SK-N-SH treated with all-trans-retinoic acid at 6 μM for 48 hours (cell line): ENCODE results near the gene TPO.
A peak's percentile ranks its signal among the peaks of the same experiment; 100 is the strongest.

Experiments
- ATAC-seq: fragments of 200-7000 bp; cut with Tn5 transposase; 3 replicates; pipeline ENCODE4 v1.9.1; 2020; ENCODE audit warnings: mild to moderate bottlenecking, moderate library complexity
- ARNTL ChIP-seq: fragments of 450-650 bp; formaldehyde crosslinking; IDR thresholded peaks from 2 replicates; pipeline ENCODE4 v1.5.0; 2020; ENCODE audit warnings: low read depth, mild to moderate bottlenecking, moderate library complexity, borderline replicate concordance
- BACH2 ChIP-seq: fragments of 250-450 bp; sonication (Bioruptor Pico); IDR thresholded peaks from 2 replicates; pipeline ENCODE4 v1.9.0; 2021; ENCODE audit warnings: mild to moderate bottlenecking, borderline replicate concordance
- CREB5 ChIP-seq: fragments of 250-450 bp; sonication (Bioruptor Pico); IDR thresholded peaks from 2 replicates; pipeline ENCODE4 v1.5.1; 2020; ENCODE audit warnings: low read depth, mild to moderate bottlenecking, moderate library complexity
- CSDC2 ChIP-seq: fragments of 250-450 bp; sonication (Bioruptor Pico); IDR thresholded peaks from 2 replicates; pipeline ENCODE4 v1.5.0; 2020; ENCODE audit warnings: mild to moderate bottlenecking, moderate library complexity
- CSRNP3 ChIP-seq: fragments of 250-450 bp; sonication (Bioruptor Pico); IDR thresholded peaks from 2 replicates; pipeline ENCODE4 v1.5.1; 2021; ENCODE audit warnings: mild to moderate bottlenecking, moderate library complexity
- ESRRG ChIP-seq: fragments of 250-450 bp; sonication (Bioruptor Pico); IDR thresholded peaks from 2 replicates; pipeline ENCODE4 v1.6.1; 2021; ENCODE audit warnings: mild to moderate bottlenecking
- GLIS3 ChIP-seq: fragments of 250-450 bp; sonication (Bioruptor Pico); IDR thresholded peaks from 2 replicates; pipeline ENCODE4 v1.5.0; 2020; ENCODE audit warnings: mild to moderate bottlenecking, moderate library complexity
- ISL1 ChIP-seq: fragments of 250-450 bp; sonication (Bioruptor Pico); IDR thresholded peaks from 2 replicates; pipeline ENCODE4 v2.1.2; 2022; ENCODE audit warnings: mild to moderate bottlenecking, moderate library complexity
- OSR1 ChIP-seq: fragments of 250-450 bp; sonication (Bioruptor Pico); IDR thresholded peaks from 2 replicates; pipeline ENCODE4 v1.8.0; 2022; ENCODE audit warnings: moderate library complexity, mild to moderate bottlenecking, inconsistent platforms
- PATZ1 ChIP-seq: fragments of 250-450 bp; sonication (Bioruptor Pico); IDR thresholded peaks from 2 replicates; pipeline ENCODE4 v1.8.0; 2020; ENCODE audit warnings: mild to moderate bottlenecking, moderate library complexity, borderline replicate concordance
- POU6F1 ChIP-seq: fragments of 250-450 bp; sonication (Bioruptor Pico); IDR thresholded peaks from 2 replicates; pipeline ENCODE4 v1.8.0; 2021; ENCODE audit warnings: low read depth, mild to moderate bottlenecking, moderate library complexity, borderline replicate concordance
- PPARA ChIP-seq: fragments of 250-450 bp; sonication (Bioruptor Pico); IDR thresholded peaks from 2 replicates; pipeline ENCODE4 v1.5.0; 2020; ENCODE audit warnings: mild to moderate bottlenecking, borderline replicate concordance
- RARB ChIP-seq: fragments of 250-450 bp; sonication (Bioruptor Pico); IDR thresholded peaks from 2 replicates; pipeline ENCODE4 v1.8.0; 2021; ENCODE audit warnings: mild to moderate bottlenecking, moderate library complexity
- SNAI2 ChIP-seq: fragments of 250-450 bp; sonication (Bioruptor Pico); IDR thresholded peaks from 2 replicates; pipeline ENCODE4 v1.5.0; 2020; ENCODE audit warnings: mild to moderate bottlenecking, moderate library complexity
- TCF4 ChIP-seq: fragments of 250-450 bp; sonication (Bioruptor Pico); IDR thresholded peaks from 2 replicates; pipeline ENCODE4 v1.8.0; 2021; ENCODE audit warnings: mild to moderate bottlenecking, moderate library complexity, borderline replicate concordance
- TOX ChIP-seq: fragments of 250-450 bp; sonication (Bioruptor Pico); IDR thresholded peaks from 2 replicates; pipeline ENCODE4 v1.8.0; 2021; ENCODE audit warnings: mild to moderate bottlenecking, moderate library complexity, borderline replicate concordance
- TSHZ2 ChIP-seq: fragments of 250-450 bp; sonication (Bioruptor Pico); IDR thresholded peaks from 2 replicates; pipeline ENCODE4 v1.5.0; 2020; ENCODE audit warnings: mild to moderate bottlenecking, moderate library complexity
- ZC3H10 ChIP-seq: fragments of 250-450 bp; sonication (Bioruptor Pico); IDR thresholded peaks from 2 replicates; pipeline ENCODE4 v1.5.1; 2021; ENCODE audit warnings: mild to moderate bottlenecking, moderate library complexity
- ZFP3 ChIP-seq: fragments of 250-450 bp; sonication (Bioruptor Pico); IDR thresholded peaks from 2 replicates; pipeline ENCODE4 v1.5.0; 2020; ENCODE audit warnings: mild to moderate bottlenecking, moderate library complexity
- ZFP30 ChIP-seq: fragments of 450-650 bp; formaldehyde crosslinking; IDR thresholded peaks from 2 replicates; pipeline ENCODE4 v1.5.0; 2022; ENCODE audit warnings: mild to moderate bottlenecking, moderate library complexity
- ZNF565 ChIP-seq: fragments of 450-650 bp; formaldehyde crosslinking; conservative IDR thresholded peaks from 2 replicates; pipeline ENCODE4 v1.5.0; 2020; ENCODE audit warnings: low read depth, mild to moderate bottlenecking, moderate library complexity
- ZNF70 ChIP-seq: fragments of 450-650 bp; formaldehyde crosslinking; IDR thresholded peaks from 2 replicates; pipeline ENCODE4 v1.5.0; 2020; ENCODE audit warnings: mild to moderate bottlenecking, moderate library complexity
- ZNF8 ChIP-seq: fragments of 450-650 bp; formaldehyde crosslinking; IDR thresholded peaks from 2 replicates; pipeline ENCODE4 v1.5.0; 2020; ENCODE audit warnings: mild to moderate bottlenecking, moderate library complexity

The TPO gene

GRCh38 chr2:1556286-1556685 is 143.0 kb downstream of the TPO start:
- no peak for ATAC-seq
- TF ChIP-seq RARB (CRISPR knock-in tag): no peak
- no peak for TF ChIP-seq PATZ1 (CRISPR knock-in tag)
- no peak for TF ChIP-seq SNAI2 (CRISPR knock-in tag)
- no peak for TF ChIP-seq ZFP3 (CRISPR knock-in tag)
- TF ChIP-seq ZC3H10 (CRISPR knock-in tag): no peak
- no peak for TF ChIP-seq ZNF70 (CRISPR knock-in tag)
- TF ChIP-seq ZNF8 (CRISPR knock-in tag): no peak
- no peak for TF ChIP-seq POU6F1 (CRISPR knock-in tag)
- no peak for TF ChIP-seq ISL1
- no peak for TF ChIP-seq TOX (CRISPR knock-in tag)
- no peak for TF ChIP-seq PPARA
- TF ChIP-seq ARNTL (CRISPR knock-in tag): no peak
- TF ChIP-seq OSR1 (CRISPR knock-in tag): no peak
- no peak for TF ChIP-seq ZNF565
- no peak for TF ChIP-seq CSRNP3

- peak; percentile 47 for ATAC-seq
- TF ChIP-seq ZFP30 (CRISPR knock-in tag): no peak
- no peak for TF ChIP-seq ARNTL (CRISPR knock-in tag)
- no peak for TF ChIP-seq ZNF70 (CRISPR knock-in tag)
- no peak for TF ChIP-seq CREB5 (CRISPR knock-in tag)
- TF ChIP-seq TSHZ2 (CRISPR knock-in tag): no peak
- no peak for TF ChIP-seq POU6F1 (CRISPR knock-in tag)
- TF ChIP-seq TOX (CRISPR knock-in tag): no peak
- no peak for TF ChIP-seq ZC3H10 (CRISPR knock-in tag)
- no peak for TF ChIP-seq TCF4 (CRISPR knock-in tag)
- no peak for TF ChIP-seq OSR1 (CRISPR knock-in tag)
- no peak for TF ChIP-seq SNAI2 (CRISPR knock-in tag)
- no peak for TF ChIP-seq GLIS3 (CRISPR knock-in tag)
- TF ChIP-seq ZNF565: no peak
- no peak for TF ChIP-seq ISL1
- no peak for TF ChIP-seq BACH2 (CRISPR knock-in tag)
- no peak for TF ChIP-seq RARB (CRISPR knock-in tag)
- TF ChIP-seq ESRRG (CRISPR knock-in tag): no peak
- TF ChIP-seq CSDC2 (CRISPR knock-in tag): no peak
These were observed 143.7 kb downstream of the TPO start for GRCh38 chr2:1556776-1557466.
